ENCODE results near the gene ZMYM1. TPM values are rescaled to one million over a fixed set of nuclear protein-coding genes. Genes with fewer than 3 reads are reported as not detected.

ZMYM1 gene
- 10.3 TPM for total RNA-seq
- 8.6 TPM for polyA plus RNA-seq
- long read RNA-seq, donor 1, full-length matches to known transcripts, result 1 of 1 reads
- long read RNA-seq, donor 1, partial matches to known transcripts, result 0 of 1 reads
- long read RNA-seq, donor 1, other reads (novel, unspliced or antisense), result 0 of 1 reads
- long read RNA-seq, donor 2, result 0 reads
- long read RNA-seq, donor 3, partial matches to known transcripts, result 722 of 804 reads
- long read RNA-seq, donor 3, other reads (novel, unspliced or antisense), result 82 of 804 reads
- long read RNA-seq, donor 4, full-length matches to known transcripts, result 1 of 1 reads
- long read RNA-seq, donor 4, partial matches to known transcripts, result 0 of 1 reads
- long read RNA-seq, donor 4, other reads (novel, unspliced or antisense), result 0 of 1 reads
- long read RNA-seq, donor 5, full-length matches to known transcripts, result 3 of 3 reads
- long read RNA-seq, donor 5, partial matches to known transcripts, result 0 of 3 reads
- long read RNA-seq, donor 5, other reads (novel, unspliced or antisense), result 0 of 3 reads
- long read RNA-seq, donor 6, result 0 reads
- long read RNA-seq, donor 7, full-length matches to known transcripts, result 3 of 3 reads
- long read RNA-seq, donor 7, partial matches to known transcripts, result 0 of 3 reads
- long read RNA-seq, donor 7, other reads (novel, unspliced or antisense), result 0 of 3 reads
- long read RNA-seq, donor 8, result 0 reads
- long read RNA-seq, donor 9, result 0 reads
- long read RNA-seq, donor 10, full-length matches to known transcripts, result 2 of 2 reads
- long read RNA-seq, donor 10, partial matches to known transcripts, result 0 of 2 reads
- long read RNA-seq, donor 10, other reads (novel, unspliced or antisense), result 0 of 2 reads

- Histone ChIP-seq H3K4me3 (ENCODE audit: low read length in 2 of 2) (peak within 1 kb of the TSS; percentile 69 to 85), H3K36me3 (ENCODE audit: control insufficient read depth in 2 of 2, insufficient read depth in 2 of 2, low read length in 1 of 2) (no peaks in the 10 kb centered on the region), H3K9me3 (ENCODE audit: control insufficient read depth in 2 of 2, insufficient read depth in 1 of 2, low read length in 1 of 2) (no peaks in the 10 kb centered on the region), H3K27ac (ENCODE audit: low read depth in 1 of 2, low read length in 1 of 2) (peak within 1 kb of the TSS; percentile 91 to 96), H3K27me3 (ENCODE audit: control insufficient read depth in 2 of 2, insufficient read depth in 1 of 2, low read length in 1 of 2) (no peaks in the 10 kb centered on the region), H3K4me1 (ENCODE audit: control insufficient read depth in 2 of 2, insufficient read depth in 2 of 2, low read length in 2 of 2) (peaks cover 10 to 15% of the 10 kb centered on the region in 2 donors)
- under 1% methylated on average over 52 of the region's 52 CpGs for WGBS
- peak; percentile 45 to 88 (median 70) for DNase-seq (ENCODE audit: low read depth in 6 of 9, low spot score in 9 of 9)
Observed at GRCh38 chr1:35079003-35079930, at the start of gene ZMYM1. ZMYM1 (plus strand) TSS chr1:35079385; CDS start chr1:35093988, 14,603 bp downstream.

GRCh38 chr1:35029761-35030160, 49.4 kb upstream of the ZMYM1 start:
- H3K27ac ChIP-seq (ENCODE audit: low read depth in 1 of 2, low read length in 1 of 2), result no peak overlapping the region
- no peak overlapping the region for H3K4me3 ChIP-seq (ENCODE audit: low read length in 2 of 2)
- peaks cover 0 to 12% of the 10 kb centered on the region in 2 donors for H3K4me1 ChIP-seq (ENCODE audit: control insufficient read depth in 2 of 2, insufficient read depth in 2 of 2, low read length in 2 of 2)
- H3K27me3 ChIP-seq (ENCODE audit: control insufficient read depth in 2 of 2, insufficient read depth in 1 of 2, low read length in 1 of 2), result no peaks in the 10 kb centered on the region
- DNase-seq (ENCODE audit: low read depth in 6 of 9, low spot score in 9 of 9), result no peak
- H3K36me3 ChIP-seq (ENCODE audit: control insufficient read depth in 2 of 2, insufficient read depth in 2 of 2, low read length in 1 of 2), result peaks cover 0 to 4% of the 10 kb centered on the region in 2 donors
- H3K9me3 ChIP-seq (ENCODE audit: control insufficient read depth in 2 of 2, insufficient read depth in 1 of 2, low read length in 1 of 2), result peaks cover 0 to 5% of the 10 kb centered on the region in 2 donors

DNA sequence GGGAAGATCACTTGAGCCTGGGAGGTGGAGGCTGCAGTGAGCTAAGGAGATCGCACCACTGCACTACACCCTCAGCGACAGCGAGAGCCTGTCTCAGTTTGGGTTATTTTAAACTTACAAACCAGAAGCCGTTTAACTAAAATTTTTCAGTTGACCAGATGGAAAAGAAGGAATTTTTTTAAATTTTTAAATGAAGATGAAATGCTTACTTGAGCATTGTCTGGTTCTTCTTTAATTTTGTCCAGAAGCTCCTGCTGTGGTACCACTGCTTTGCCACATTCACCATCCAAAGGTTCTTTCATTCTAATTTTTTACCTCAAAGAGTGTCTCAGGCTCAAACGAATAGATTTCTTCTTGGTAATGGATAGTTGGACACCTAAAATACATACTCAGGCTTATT, 48.8 kb upstream of the ZMYM1 start:
- DNase-seq (ENCODE audit: low read depth in 6 of 9, low spot score in 9 of 9), result peak in 1 of 9 donors; percentile 0
- WGBS, result 33% methylated on average over 5 of the region's 5 CpGs
- H3K27me3 ChIP-seq (ENCODE audit: control insufficient read depth in 2 of 2, insufficient read depth in 1 of 2, low read length in 1 of 2), result no peaks in the 10 kb centered on the region
- H3K4me3 ChIP-seq (ENCODE audit: low read length in 2 of 2), result peak overlapping the region; percentile 89 to 93
- peaks cover 0 to 12% of the 10 kb centered on the region in 2 donors for H3K4me1 ChIP-seq (ENCODE audit: control insufficient read depth in 2 of 2, insufficient read depth in 2 of 2, low read length in 2 of 2)
- H3K9me3 ChIP-seq (ENCODE audit: control insufficient read depth in 2 of 2, insufficient read depth in 1 of 2, low read length in 1 of 2), result peaks cover 0 to 5% of the 10 kb centered on the region in 2 donors
- H3K27ac ChIP-seq (ENCODE audit: low read depth in 1 of 2, low read length in 1 of 2), result peak overlapping the region in 1 of 2 donors; percentile 87
- H3K36me3 ChIP-seq (ENCODE audit: control insufficient read depth in 2 of 2, insufficient read depth in 2 of 2, low read length in 1 of 2), result peaks cover 0 to 4% of the 10 kb centered on the region in 2 donors

DNA sequence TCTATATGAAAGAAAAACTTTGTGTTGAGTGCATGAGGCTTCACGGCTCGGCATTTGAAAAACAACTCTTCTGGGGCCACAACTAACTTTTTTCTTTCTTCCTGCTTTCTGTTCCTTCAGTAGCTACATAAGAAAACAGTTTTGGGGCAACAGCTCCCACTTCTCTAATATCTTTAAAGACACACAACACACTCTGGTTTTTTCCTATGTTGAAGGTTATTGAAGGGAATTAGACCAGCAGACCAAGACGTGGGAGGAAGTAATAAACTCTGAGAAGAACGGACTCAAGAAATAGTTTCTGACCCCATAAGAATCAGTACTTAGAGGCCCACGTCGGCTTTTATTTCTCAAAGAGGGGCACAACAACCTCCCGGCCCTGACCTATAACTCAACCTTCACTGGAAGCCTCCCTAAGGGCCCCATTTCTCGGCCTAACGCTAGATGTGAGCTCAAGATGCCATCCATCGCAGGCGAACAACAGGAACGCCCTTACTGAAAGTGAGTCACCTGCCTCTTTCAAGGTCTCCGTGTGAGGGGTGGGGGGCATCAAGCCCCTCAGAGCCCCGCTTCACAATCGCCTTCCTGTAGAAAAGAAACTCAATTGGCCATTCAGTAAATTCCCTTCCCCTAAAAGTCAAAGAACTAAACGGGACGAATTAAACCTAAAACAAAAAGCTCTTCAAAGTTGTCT, 48.3 kb upstream of the ZMYM1 start:
- peak overlapping the region; percentile 89 to 93 for H3K4me3 ChIP-seq (ENCODE audit: low read length in 2 of 2)
- H3K36me3 ChIP-seq (ENCODE audit: control insufficient read depth in 2 of 2, insufficient read depth in 2 of 2, low read length in 1 of 2), result peaks cover 0 to 4% of the 10 kb centered on the region in 2 donors
- no peaks in the 10 kb centered on the region for H3K27me3 ChIP-seq (ENCODE audit: control insufficient read depth in 2 of 2, insufficient read depth in 1 of 2, low read length in 1 of 2)
- H3K27ac ChIP-seq (ENCODE audit: low read depth in 1 of 2, low read length in 1 of 2), result peak overlapping the region; percentile 87 to 93
- WGBS, result under 1% methylated on average over 17 of the region's 17 CpGs
- DNase-seq (ENCODE audit: low read depth in 6 of 9, low spot score in 9 of 9), result peak; percentile 4 to 48 (median 21)
- H3K4me1 ChIP-seq (ENCODE audit: control insufficient read depth in 2 of 2, insufficient read depth in 2 of 2, low read length in 2 of 2), result peaks cover 0 to 12% of the 10 kb centered on the region in 2 donors
- peaks cover 0 to 5% of the 10 kb centered on the region in 2 donors for H3K9me3 ChIP-seq (ENCODE audit: control insufficient read depth in 2 of 2, insufficient read depth in 1 of 2, low read length in 1 of 2)

DNA sequence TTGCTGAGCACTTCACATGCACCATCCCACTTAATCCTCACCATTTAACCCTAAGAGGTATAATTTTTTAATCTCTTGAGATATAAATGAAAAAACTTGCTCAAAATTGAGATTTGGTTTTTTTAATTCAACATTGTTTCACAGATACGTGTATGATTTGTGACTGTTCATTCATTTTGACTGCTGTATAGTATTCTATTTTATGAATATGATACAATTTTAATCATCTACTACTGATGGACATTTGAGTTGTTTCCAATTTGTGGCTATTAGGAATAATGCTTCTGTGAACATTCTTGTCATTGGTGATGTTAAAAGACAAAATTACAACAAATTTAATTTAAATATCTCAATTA, 46.8 kb upstream of the ZMYM1 start:
- Histone ChIP-seq H3K27ac (ENCODE audit: low read depth in 1 of 2, low read length in 1 of 2) (no peak overlapping the region), H3K27me3 (ENCODE audit: control insufficient read depth in 2 of 2, insufficient read depth in 1 of 2, low read length in 1 of 2) (no peaks in the 10 kb centered on the region), H3K4me3 (ENCODE audit: low read length in 2 of 2) (no peak overlapping the region), H3K9me3 (ENCODE audit: control insufficient read depth in 2 of 2, insufficient read depth in 1 of 2, low read length in 1 of 2) (peaks cover 0 to 5% of the 10 kb centered on the region in 2 donors), H3K4me1 (ENCODE audit: control insufficient read depth in 2 of 2, insufficient read depth in 2 of 2, low read length in 2 of 2) (peaks cover 0 to 10% of the 10 kb centered on the region in 2 donors), H3K36me3 (ENCODE audit: control insufficient read depth in 2 of 2, insufficient read depth in 2 of 2, low read length in 1 of 2) (peaks cover 0 to 2% of the 10 kb centered on the region in 2 donors)
- 97% methylated on average over 1 of the region's 1 CpG for WGBS
- DNase-seq (ENCODE audit: low read depth in 6 of 9, low spot score in 9 of 9), result peak in 1 of 9 donors; percentile 10

DNA sequence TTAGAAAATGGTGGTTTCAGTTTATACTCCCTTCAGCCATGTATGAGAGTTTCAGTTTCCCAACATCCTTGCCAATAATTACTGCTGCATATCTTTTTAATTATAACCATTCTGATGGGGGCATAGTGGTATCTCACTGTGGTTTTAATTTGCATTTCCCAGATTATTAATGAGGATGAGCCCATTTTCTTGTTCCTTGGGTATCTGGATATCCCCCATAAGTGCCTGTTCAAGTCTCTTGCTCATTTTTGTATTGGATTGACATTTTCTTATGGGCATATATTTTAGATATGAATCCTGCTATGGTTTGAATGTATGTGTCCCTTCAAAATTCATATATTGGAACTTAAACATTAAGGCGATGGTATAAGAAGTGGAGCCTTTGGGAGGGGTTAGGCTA, 45.8 kb upstream of the ZMYM1 start:
- no peak for DNase-seq (ENCODE audit: low read depth in 6 of 9, low spot score in 9 of 9)
- Histone ChIP-seq H3K27ac (ENCODE audit: low read depth in 1 of 2, low read length in 1 of 2) (no peak overlapping the region), H3K4me1 (ENCODE audit: control insufficient read depth in 2 of 2, insufficient read depth in 2 of 2, low read length in 2 of 2) (peaks cover 0 to 10% of the 10 kb centered on the region in 2 donors), H3K27me3 (ENCODE audit: control insufficient read depth in 2 of 2, insufficient read depth in 1 of 2, low read length in 1 of 2) (no peaks in the 10 kb centered on the region), H3K9me3 (ENCODE audit: control insufficient read depth in 2 of 2, insufficient read depth in 1 of 2, low read length in 1 of 2) (peaks cover 0 to 5% of the 10 kb centered on the region in 2 donors), H3K4me3 (ENCODE audit: low read length in 2 of 2) (no peak overlapping the region), H3K36me3 (ENCODE audit: control insufficient read depth in 2 of 2, insufficient read depth in 2 of 2, low read length in 1 of 2) (no peaks in the 10 kb centered on the region)
- WGBS, result 100% methylated on average over 1 of the region's 1 CpG

DNA sequence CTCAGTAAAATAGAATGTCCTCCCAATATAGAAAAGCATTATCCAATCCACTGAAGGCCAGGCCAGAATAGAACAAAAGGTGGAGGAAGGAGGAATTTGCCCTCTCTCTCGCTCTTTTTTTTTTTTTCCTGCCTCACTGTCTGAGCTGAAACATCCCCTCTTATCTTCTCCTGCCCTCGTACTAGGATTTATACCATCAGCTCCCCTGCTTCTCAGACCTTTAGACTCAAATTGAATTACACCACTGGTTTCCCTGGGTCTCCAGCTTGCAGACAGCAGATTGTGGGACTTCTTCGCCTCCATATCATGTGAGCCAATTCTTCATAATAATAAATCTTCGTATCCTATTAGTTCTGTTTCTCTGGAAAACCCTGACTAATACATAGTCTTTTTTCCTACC, 42.6 kb upstream of the ZMYM1 start:
- H3K27me3 ChIP-seq (ENCODE audit: control insufficient read depth in 2 of 2, insufficient read depth in 1 of 2, low read length in 1 of 2), result no peaks in the 10 kb centered on the region
- DNase-seq (ENCODE audit: low read depth in 6 of 9, low spot score in 9 of 9), result no peak
- H3K4me1 ChIP-seq (ENCODE audit: control insufficient read depth in 2 of 2, insufficient read depth in 2 of 2, low read length in 2 of 2), result no peaks in the 10 kb centered on the region
- no peaks in the 10 kb centered on the region for H3K36me3 ChIP-seq (ENCODE audit: control insufficient read depth in 2 of 2, insufficient read depth in 2 of 2, low read length in 1 of 2)
- H3K9me3 ChIP-seq (ENCODE audit: control insufficient read depth in 2 of 2, insufficient read depth in 1 of 2, low read length in 1 of 2), result peaks cover 0 to 5% of the 10 kb centered on the region in 2 donors
- H3K27ac ChIP-seq (ENCODE audit: low read depth in 1 of 2, low read length in 1 of 2), result no peak overlapping the region
- 94% methylated on average over 4 of the region's 4 CpGs for WGBS
- no peak overlapping the region for H3K4me3 ChIP-seq (ENCODE audit: low read length in 2 of 2)

DNA sequence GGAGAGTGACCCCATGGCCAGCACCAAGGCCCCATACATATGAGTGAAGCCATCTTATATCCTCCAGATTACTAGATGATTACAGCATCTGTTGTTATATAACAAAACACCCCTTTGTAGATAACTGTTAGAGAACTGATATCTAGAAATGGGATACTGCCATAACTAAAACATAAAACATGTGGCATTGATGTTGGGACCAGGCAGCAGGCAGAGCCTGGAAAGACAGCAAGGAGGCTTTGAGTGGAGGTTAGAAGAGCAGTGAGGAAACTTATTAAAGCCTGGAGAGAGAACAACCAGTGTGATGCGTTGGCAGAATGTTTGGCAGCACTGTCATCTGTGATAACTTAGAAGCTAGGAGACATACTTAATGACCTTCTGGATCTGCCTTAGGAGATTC, 42.0 kb upstream of the ZMYM1 start:
- Histone ChIP-seq H3K4me3 (ENCODE audit: low read length in 2 of 2) (no peak overlapping the region), H3K4me1 (ENCODE audit: control insufficient read depth in 2 of 2, insufficient read depth in 2 of 2, low read length in 2 of 2) (no peaks in the 10 kb centered on the region), H3K9me3 (ENCODE audit: control insufficient read depth in 2 of 2, insufficient read depth in 1 of 2, low read length in 1 of 2) (no peaks in the 10 kb centered on the region), H3K27me3 (ENCODE audit: control insufficient read depth in 2 of 2, insufficient read depth in 1 of 2, low read length in 1 of 2) (no peaks in the 10 kb centered on the region), H3K27ac (ENCODE audit: low read depth in 1 of 2, low read length in 1 of 2) (no peak overlapping the region), H3K36me3 (ENCODE audit: control insufficient read depth in 2 of 2, insufficient read depth in 2 of 2, low read length in 1 of 2) (no peaks in the 10 kb centered on the region)
- WGBS, result 98% methylated on average over 1 of the region's 1 CpG
- DNase-seq (ENCODE audit: low read depth in 6 of 9, low spot score in 9 of 9), result no peak

Data from thymus (tissue), 14 donors.